SK-N-SH (cell line): ENCODE results near the gene DDAH1.

Experiments used
- POLR2AphosphoS5 ChIP-seq: IDR thresholded peaks from 2 replicates; pipeline ENCODE4 v1.6.1; 2012; ENCODE audit warnings: low read depth, low read length
- RAD21 ChIP-seq: IDR thresholded peaks from 2 replicates; pipeline ENCODE4 v1.6.1; 2012; ENCODE audit warnings: mild to moderate bottlenecking, low read length
- TF ChIP-seq, protein P1 (sequence below): fragments of 200-600 bp; sonication (generic); IDR thresholded peaks from 2 replicates; pipeline ENCODE4 v1.6.1; 2017; ENCODE audit warnings: antibody characterized with exemption, mild to moderate bottlenecking, moderate library complexity

DNA sequence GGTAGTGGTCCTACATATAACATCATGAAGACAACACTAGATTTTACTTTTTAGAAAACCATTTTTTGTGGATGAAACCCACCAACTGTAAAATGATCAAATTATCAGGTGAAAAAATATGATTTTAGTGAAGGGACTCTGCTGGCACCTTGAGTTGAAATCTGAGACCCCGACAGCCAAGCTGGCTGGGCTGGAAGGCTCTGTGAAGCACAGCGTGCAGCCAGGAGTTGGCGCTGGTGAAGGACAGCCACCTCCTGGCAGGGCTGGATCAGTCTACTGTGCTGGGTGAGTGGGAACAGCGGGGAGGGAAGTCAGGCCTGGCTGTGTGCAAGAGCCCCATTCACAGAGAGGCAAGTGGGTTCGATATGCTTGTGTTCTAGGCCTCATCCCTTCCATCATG lies 47.9 kb downstream of the DDAH1 start:
- TF ChIP-seq, protein P1, sequence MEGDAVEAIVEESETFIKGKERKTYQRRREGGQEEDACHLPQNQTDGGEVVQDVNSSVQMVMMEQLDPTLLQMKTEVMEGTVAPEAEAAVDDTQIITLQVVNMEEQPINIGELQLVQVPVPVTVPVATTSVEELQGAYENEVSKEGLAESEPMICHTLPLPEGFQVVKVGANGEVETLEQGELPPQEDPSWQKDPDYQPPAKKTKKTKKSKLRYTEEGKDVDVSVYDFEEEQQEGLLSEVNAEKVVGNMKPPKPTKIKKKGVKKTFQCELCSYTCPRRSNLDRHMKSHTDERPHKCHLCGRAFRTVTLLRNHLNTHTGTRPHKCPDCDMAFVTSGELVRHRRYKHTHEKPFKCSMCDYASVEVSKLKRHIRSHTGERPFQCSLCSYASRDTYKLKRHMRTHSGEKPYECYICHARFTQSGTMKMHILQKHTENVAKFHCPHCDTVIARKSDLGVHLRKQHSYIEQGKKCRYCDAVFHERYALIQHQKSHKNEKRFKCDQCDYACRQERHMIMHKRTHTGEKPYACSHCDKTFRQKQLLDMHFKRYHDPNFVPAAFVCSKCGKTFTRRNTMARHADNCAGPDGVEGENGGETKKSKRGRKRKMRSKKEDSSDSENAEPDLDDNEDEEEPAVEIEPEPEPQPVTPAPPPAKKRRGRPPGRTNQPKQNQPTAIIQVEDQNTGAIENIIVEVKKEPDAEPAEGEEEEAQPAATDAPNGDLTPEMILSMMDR = no peak
- TF ChIP-seq RAD21 (no peak), POLR2AphosphoS5 (no peak)
